GM18499 (cell line): ENCODE results near the gene ZNF76.

Source experiments
- ATAC-seq: cut with Tn5 transposase; IDR thresholded peaks from one replicate; pipeline ENCODE4 v1.9.1; 2021; ENCODE audit warnings: moderate number of reproducible peaks; ENCODE audit not compliant: insufficient read depth, unreplicated experiment

ZNF76 gene

GRCh38 chr6:35234901-35235300, 24.6 kb upstream of the ZNF76 start:
- ATAC-seq: no peak

- no peak for ATAC-seq
Observed at GRCh38 chr6:35236223-35236622, 23.3 kb upstream of the ZNF76 start.

GRCh38 chr6:35237476-35237875, 22.1 kb upstream of the ZNF76 start:
- no peak for ATAC-seq

GRCh38 chr6:35238843-35239289, 20.7 kb upstream of the ZNF76 start:
- ATAC-seq: no peak

GRCh38 chr6:35239581-35239980, 20.0 kb upstream of the ZNF76 start:
- no peak for ATAC-seq

GRCh38 chr6:35240838-35241801, 18.4 kb upstream of the ZNF76 start:
- ATAC-seq: no peak

GRCh38 chr6:35242486-35242885, 17.0 kb upstream of the ZNF76 start:
- ATAC-seq: no peak

- ATAC-seq: no peak
Observed at GRCh38 chr6:35242906-35243305, 16.6 kb upstream of the ZNF76 start.

- no peak for ATAC-seq
Observed at GRCh38 chr6:35243386-35243958, 16.1 kb upstream of the ZNF76 start.

- no peak for ATAC-seq
Observed at GRCh38 chr6:35244551-35244950, 15.0 kb upstream of the ZNF76 start.

- no peak for ATAC-seq
Observed at GRCh38 chr6:35247642-35248231, 11.8 kb upstream of the ZNF76 start.

- no peak for ATAC-seq
Observed at GRCh38 chr6:35248300-35248699, 11.2 kb upstream of the ZNF76 start.

GRCh38 chr6:35248965-35249364, 10.6 kb upstream of the ZNF76 start:
- ATAC-seq: no peak

GRCh38 chr6:35251949-35252348, 7.6 kb upstream of the ZNF76 start:
- ATAC-seq: no peak

- no peak for ATAC-seq
Observed at GRCh38 chr6:35253249-35253648, 6.3 kb upstream of the ZNF76 start.

- ATAC-seq: no peak
Observed at GRCh38 chr6:35258336-35258735, 1.2 kb upstream of the ZNF76 start.

- ATAC-seq: no peak
Observed at GRCh38 chr6:35258858-35259193, 709 bp upstream of the ZNF76 start.

- peak; percentile 16 for ATAC-seq
Observed at GRCh38 chr6:35259948-35260590, 534 bp downstream of the ZNF76 start.

- no peak for ATAC-seq
Observed at GRCh38 chr6:35260591-35261570, 1.3 kb downstream of the ZNF76 start.

- no peak for ATAC-seq
Observed at GRCh38 chr6:35262596-35262995, 3.1 kb downstream of the ZNF76 start.
